ENCODE measurements around the gene CMAS.
"Not testable (repeated sequence)": the region's sequence is repeated elsewhere in the genome, so short reads cannot be mapped to it uniquely, and the experiment has no call there.

The CMAS gene

GRCh38 chr12:22046968-22047390 lies 961 bp downstream of the CMAS start:
- no peak for TF ChIP-seq CTCF (IDR thresholded peaks at IDR 0.05; ENCODE audit: borderline replicate concordance, insufficient read depth, low read depth, low read length)
- H3K4me3 ChIP-seq (ENCODE audit: low read depth, low read length), result peak overlapping the region; percentile 96

GRCh38 chr12:22047494-22047893 lies 1.5 kb downstream of the CMAS start:
- H3K4me3 ChIP-seq (ENCODE audit: low read depth, low read length), result no peak overlapping the region
- no peak for TF ChIP-seq CTCF (IDR thresholded peaks at IDR 0.05; ENCODE audit: borderline replicate concordance, insufficient read depth, low read depth, low read length)

GRCh38 chr12:22048351-22049041 lies 2.5 kb downstream of the CMAS start:
- H3K4me3 ChIP-seq (ENCODE audit: low read depth, low read length), result no peak overlapping the region
- TF ChIP-seq CTCF (IDR thresholded peaks at IDR 0.05; ENCODE audit: borderline replicate concordance, insufficient read depth, low read depth, low read length), result no peak

- TF ChIP-seq CTCF (IDR thresholded peaks at IDR 0.05; ENCODE audit: borderline replicate concordance, insufficient read depth, low read depth, low read length), result no peak
- no peak overlapping the region for H3K4me3 ChIP-seq (ENCODE audit: low read depth, low read length)
These were observed 4.1 kb downstream of the CMAS start for GRCh38 chr12:22050078-22050477.

GRCh38 chr12:22051114-22051698 lies 5.2 kb downstream of the CMAS start:
- no peak overlapping the region for H3K4me3 ChIP-seq (ENCODE audit: low read depth, low read length)
- no peak for TF ChIP-seq CTCF (IDR thresholded peaks at IDR 0.05; ENCODE audit: borderline replicate concordance, insufficient read depth, low read depth, low read length)

- not testable (repeated sequence) for H3K4me3 ChIP-seq (ENCODE audit: low read depth, low read length)
These were observed 7.0 kb downstream of the CMAS start for GRCh38 chr12:22052994-22053393.

GRCh38 chr12:22054155-22054554 lies 8.1 kb downstream of the CMAS start:
- TF ChIP-seq CTCF (IDR thresholded peaks at IDR 0.05; ENCODE audit: borderline replicate concordance, insufficient read depth, low read depth, low read length), result no peak
- no peak overlapping the region for H3K4me3 ChIP-seq (ENCODE audit: low read depth, low read length)

Data from GM12875 (cell line).